Measurements from ENCODE around the gene MTTP. TPM values are rescaled to one million over a fixed set of nuclear protein-coding genes. Genes with fewer than 3 reads are reported as not detected.
A peak's percentile ranks its signal among the peaks of the same experiment; 100 is the strongest.
"Not testable (repeated sequence)": the region's sequence is repeated elsewhere in the genome, so short reads cannot be mapped to it uniquely, and the experiment has no call there.

Gene MTTP
- not detected for total RNA-seq (ENCODE audit: unreplicated experiment)
- long read RNA-seq = 0 reads

DNA sequence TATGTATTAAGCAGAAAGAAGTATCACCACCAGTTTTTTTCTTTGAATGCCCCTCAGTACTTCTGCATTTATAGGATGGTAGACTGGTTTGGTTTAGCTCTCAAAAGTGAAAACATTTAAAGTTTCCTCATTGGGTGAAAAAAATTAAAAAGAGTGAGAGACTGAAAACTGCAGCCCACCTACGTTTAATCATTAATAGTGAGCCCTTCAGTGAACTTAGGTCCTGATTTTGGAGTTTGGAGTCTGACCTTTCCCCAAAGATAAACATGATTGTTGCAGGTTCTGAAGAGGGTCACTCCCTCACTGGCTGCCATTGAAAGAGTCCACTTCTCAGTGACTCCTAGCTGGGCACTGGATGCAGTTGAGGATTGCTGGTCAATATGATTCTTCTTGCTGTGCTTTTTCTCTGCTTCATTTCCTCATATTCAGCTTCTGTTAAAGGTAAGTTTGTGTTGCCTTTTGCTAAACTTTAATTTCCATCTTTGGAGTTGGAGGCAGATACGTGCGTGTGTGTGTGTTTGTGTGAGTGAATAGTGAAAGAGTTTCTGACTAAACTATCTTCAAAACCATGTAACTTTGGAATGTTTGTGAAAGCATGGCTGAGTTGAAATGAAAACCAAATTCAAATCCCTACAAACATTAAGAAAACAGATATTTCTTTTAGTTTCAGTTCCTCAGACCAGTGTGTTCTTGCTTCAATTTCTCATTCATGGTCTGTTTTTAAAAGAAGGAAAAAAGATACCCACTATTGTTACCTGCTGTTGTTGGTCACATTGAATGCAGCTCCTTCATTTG is at the start of gene MTTP:
MTTP (plus strand) TSS at position 295 of the 795 bp plus-strand sequence; CDS start at position 381, 86 bp downstream.
- Mint-ChIP-seq H3K27ac (ENCODE audit: unreplicated experiment) (no peak within 1 kb of the TSS), H3K27me3 (ENCODE audit: unreplicated experiment) (no peaks in the 10 kb centered on the region), H3K36me3 (ENCODE audit: unreplicated experiment) (no peaks in the 10 kb centered on the region), H3K9me3 (ENCODE audit: unreplicated experiment) (no peaks in the 10 kb centered on the region), H3K4me1 (ENCODE audit: low read depth, unreplicated experiment) (no peaks in the 10 kb centered on the region), H3K4me3 (ENCODE audit: unreplicated experiment) (no peak within 1 kb of the TSS)
- no peak for DNase-seq
- TF ChIP-seq, protein P1, sequence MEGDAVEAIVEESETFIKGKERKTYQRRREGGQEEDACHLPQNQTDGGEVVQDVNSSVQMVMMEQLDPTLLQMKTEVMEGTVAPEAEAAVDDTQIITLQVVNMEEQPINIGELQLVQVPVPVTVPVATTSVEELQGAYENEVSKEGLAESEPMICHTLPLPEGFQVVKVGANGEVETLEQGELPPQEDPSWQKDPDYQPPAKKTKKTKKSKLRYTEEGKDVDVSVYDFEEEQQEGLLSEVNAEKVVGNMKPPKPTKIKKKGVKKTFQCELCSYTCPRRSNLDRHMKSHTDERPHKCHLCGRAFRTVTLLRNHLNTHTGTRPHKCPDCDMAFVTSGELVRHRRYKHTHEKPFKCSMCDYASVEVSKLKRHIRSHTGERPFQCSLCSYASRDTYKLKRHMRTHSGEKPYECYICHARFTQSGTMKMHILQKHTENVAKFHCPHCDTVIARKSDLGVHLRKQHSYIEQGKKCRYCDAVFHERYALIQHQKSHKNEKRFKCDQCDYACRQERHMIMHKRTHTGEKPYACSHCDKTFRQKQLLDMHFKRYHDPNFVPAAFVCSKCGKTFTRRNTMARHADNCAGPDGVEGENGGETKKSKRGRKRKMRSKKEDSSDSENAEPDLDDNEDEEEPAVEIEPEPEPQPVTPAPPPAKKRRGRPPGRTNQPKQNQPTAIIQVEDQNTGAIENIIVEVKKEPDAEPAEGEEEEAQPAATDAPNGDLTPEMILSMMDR (IDR thresholded peaks at IDR 0.05; ENCODE audit: partially characterized antibody, unreplicated experiment) = no peak

DNA sequence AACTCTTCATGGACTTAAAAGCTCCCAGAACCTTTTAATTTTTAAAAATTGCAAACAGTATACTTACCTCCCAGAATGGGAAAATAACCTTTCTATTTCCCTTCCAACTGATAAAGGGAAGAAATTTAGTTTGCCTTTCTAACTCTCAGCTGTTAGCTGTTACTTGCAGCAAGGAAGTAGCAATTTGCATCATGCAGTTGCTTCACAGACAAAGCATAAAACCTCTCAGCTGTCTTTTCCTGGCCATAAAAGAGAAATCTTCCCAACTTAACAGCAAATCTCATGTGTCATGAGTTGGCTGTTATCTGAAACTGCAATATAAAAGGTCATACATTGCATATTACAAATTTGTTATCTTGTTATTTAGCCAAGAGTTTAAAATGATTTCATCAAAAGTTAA is 45.4 kb upstream of the MTTP start:
- H3K9me3 Mint-ChIP-seq (ENCODE audit: unreplicated experiment) = no peaks in the 10 kb centered on the region
- H3K4me1 Mint-ChIP-seq (ENCODE audit: low read depth, unreplicated experiment) = no peaks in the 10 kb centered on the region
- H3K36me3 Mint-ChIP-seq (ENCODE audit: unreplicated experiment) = peaks cover 14% of the 10 kb centered on the region
- H3K27me3 Mint-ChIP-seq (ENCODE audit: unreplicated experiment) = no peaks in the 10 kb centered on the region
- no peak for DNase-seq
- H3K27ac Mint-ChIP-seq (ENCODE audit: unreplicated experiment) = no peak overlapping the region
- TF ChIP-seq, protein P1 (IDR thresholded peaks at IDR 0.05; ENCODE audit: partially characterized antibody, unreplicated experiment) = no peak
- no peak overlapping the region for H3K4me3 Mint-ChIP-seq (ENCODE audit: unreplicated experiment)

DNA sequence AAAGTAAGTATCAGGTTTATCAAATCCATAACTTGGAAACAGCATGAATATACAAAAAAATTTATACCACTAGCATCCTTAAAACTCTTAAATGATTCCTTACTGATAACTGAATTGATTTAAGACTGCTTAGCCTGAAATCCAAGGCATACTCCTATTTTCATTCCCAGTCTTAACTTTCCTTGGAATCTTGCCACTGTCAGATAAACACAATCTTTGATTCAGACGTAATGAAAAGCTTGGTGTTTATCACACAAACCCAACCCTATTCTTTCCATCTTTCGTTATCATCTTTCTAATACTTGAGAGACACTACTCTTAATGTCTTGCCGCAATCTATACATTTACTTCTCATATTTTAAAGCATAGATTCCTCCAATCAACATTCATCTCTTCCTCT is 44.7 kb upstream of the MTTP start:
- H3K27ac Mint-ChIP-seq (ENCODE audit: unreplicated experiment) = no peak overlapping the region
- peaks cover 16% of the 10 kb centered on the region for H3K36me3 Mint-ChIP-seq (ENCODE audit: unreplicated experiment)
- H3K4me1 Mint-ChIP-seq (ENCODE audit: low read depth, unreplicated experiment) = no peaks in the 10 kb centered on the region
- TF ChIP-seq, protein P1 (IDR thresholded peaks at IDR 0.05; ENCODE audit: partially characterized antibody, unreplicated experiment) = no peak
- DNase-seq = no peak
- H3K9me3 Mint-ChIP-seq (ENCODE audit: unreplicated experiment) = no peaks in the 10 kb centered on the region
- no peak overlapping the region for H3K4me3 Mint-ChIP-seq (ENCODE audit: unreplicated experiment)
- no peaks in the 10 kb centered on the region for H3K27me3 Mint-ChIP-seq (ENCODE audit: unreplicated experiment)

DNA sequence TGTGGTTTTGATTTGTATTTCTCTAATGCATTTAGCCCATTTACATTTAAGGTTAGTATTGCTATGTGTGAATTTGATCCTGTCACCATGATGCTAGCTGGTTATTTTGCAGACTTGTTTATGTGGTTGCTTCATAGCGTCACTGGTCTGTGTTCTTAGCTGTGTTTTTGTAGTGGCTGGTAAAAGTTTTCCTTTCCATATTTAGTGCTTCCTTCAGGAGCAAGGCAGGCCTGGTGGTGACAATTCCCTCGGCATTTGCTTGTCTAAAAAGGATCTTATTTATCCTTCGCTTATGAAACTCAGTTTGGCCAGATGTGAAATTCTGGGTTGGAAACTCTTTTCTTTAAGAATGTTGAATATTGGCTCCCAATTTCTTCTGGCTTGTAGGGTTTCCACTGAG is 39.9 kb upstream of the MTTP start:
- not testable (repeated sequence) for DNase-seq; H3K27ac Mint-ChIP-seq (ENCODE audit: unreplicated experiment); H3K4me3 Mint-ChIP-seq (ENCODE audit: unreplicated experiment)
- Mint-ChIP-seq H3K4me1 (ENCODE audit: low read depth, unreplicated experiment) (peaks cover 25% of the 10 kb centered on the region), H3K27me3 (ENCODE audit: unreplicated experiment) (peaks cover 11% of the 10 kb centered on the region), H3K9me3 (ENCODE audit: unreplicated experiment) (peaks cover 16% of the 10 kb centered on the region), H3K36me3 (ENCODE audit: unreplicated experiment) (peaks cover 27% of the 10 kb centered on the region)

DNA sequence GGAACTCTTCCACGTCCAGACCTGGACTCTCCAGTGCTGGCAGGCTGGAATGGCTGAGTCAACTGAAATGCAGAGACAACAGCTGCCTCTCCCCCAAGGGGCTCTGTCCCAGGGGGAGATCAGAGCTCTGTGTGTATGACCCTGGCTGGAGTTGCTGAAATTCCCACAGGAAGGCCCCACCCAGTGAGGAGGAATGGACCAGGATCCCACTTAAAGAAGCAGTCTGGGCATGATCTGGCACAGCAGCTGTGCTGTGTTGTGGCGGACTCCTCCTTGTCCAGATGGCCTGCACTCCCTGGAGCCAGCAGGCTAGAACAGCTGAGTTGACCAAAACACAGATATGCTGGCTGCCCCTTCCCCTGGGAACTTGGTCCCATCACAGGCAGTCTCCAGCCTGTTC is 38.4 kb upstream of the MTTP start:
- peak; percentile 87 for DNase-seq
- TF ChIP-seq, protein P1 (IDR thresholded peaks at IDR 0.05; ENCODE audit: partially characterized antibody, unreplicated experiment) = no peak
- peaks cover 16% of the 10 kb centered on the region for H3K9me3 Mint-ChIP-seq (ENCODE audit: unreplicated experiment)
- H3K27ac Mint-ChIP-seq (ENCODE audit: unreplicated experiment) = peak overlapping the region; percentile 97
- peaks cover 25% of the 10 kb centered on the region for H3K4me1 Mint-ChIP-seq (ENCODE audit: low read depth, unreplicated experiment)
- H3K27me3 Mint-ChIP-seq (ENCODE audit: unreplicated experiment) = peaks cover 11% of the 10 kb centered on the region
- peak overlapping the region; percentile 56 for H3K4me3 Mint-ChIP-seq (ENCODE audit: unreplicated experiment)
- peaks cover 27% of the 10 kb centered on the region for H3K36me3 Mint-ChIP-seq (ENCODE audit: unreplicated experiment)

All from glutamatergic neuron (in vitro differentiated cells).